Stromal cell of bone marrow (primary cell): ENCODE results near the gene ABHD1.

Source experiments
- DNase-seq: peaks from one replicate; pipeline ENCODE4 v3.0.0-alpha.2; 2012; ENCODE audit warnings: low read depth

Gene ABHD1

GRCh38 chr2:27086724-27087593 lies 36.7 kb upstream of the ABHD1 start, which contains the start of gene KHK:
Gene KHK (plus strand): TSS chr2:27086772. CDS start chr2:27087260, 488 bp downstream.
- DNase-seq, result no peak

- DNase-seq, result no peak
Measured at GRCh38 chr2:27087823-27088410, 35.7 kb upstream of the ABHD1 start.

- no peak for DNase-seq
Measured at GRCh38 chr2:27088634-27089033, 35.0 kb upstream of the ABHD1 start.

GRCh38 chr2:27089111-27089954 lies 34.3 kb upstream of the ABHD1 start:
- no peak for DNase-seq

GRCh38 chr2:27091746-27092695 lies 31.6 kb upstream of the ABHD1 start:
- no peak for DNase-seq

GRCh38 chr2:27092696-27093429 lies 30.8 kb upstream of the ABHD1 start:
- no peak for DNase-seq

- no peak for DNase-seq
Measured at GRCh38 chr2:27093430-27094352, 29.9 kb upstream of the ABHD1 start.

GRCh38 chr2:27094353-27094984 lies 29.1 kb upstream of the ABHD1 start:
- no peak for DNase-seq

- DNase-seq, result no peak
Measured at GRCh38 chr2:27095427-27095744, 28.2 kb upstream of the ABHD1 start.

- DNase-seq, result no peak
Measured at GRCh38 chr2:27095745-27096651, 27.6 kb upstream of the ABHD1 start.

GRCh38 chr2:27096748-27097297 lies 26.8 kb upstream of the ABHD1 start:
- DNase-seq, result no peak

- DNase-seq, result no peak
Measured at GRCh38 chr2:27097341-27097740, 26.3 kb upstream of the ABHD1 start.

GRCh38 chr2:27099334-27099955 lies 24.2 kb upstream of the ABHD1 start:
- no peak for DNase-seq

- no peak for DNase-seq
Measured at GRCh38 chr2:27100036-27100435, 23.6 kb upstream of the ABHD1 start.

GRCh38 chr2:27102329-27102728 lies 21.3 kb upstream of the ABHD1 start:
- DNase-seq, result no peak

- peak; percentile 2 for DNase-seq
Measured at GRCh38 chr2:27105981-27106380, 17.6 kb upstream of the ABHD1 start.

GRCh38 chr2:27108221-27108620 lies 15.4 kb upstream of the ABHD1 start:
- no peak for DNase-seq
